Measurements from ENCODE around the gene ANXA6. TPM values are rescaled to one million over a fixed set of nuclear protein-coding genes. Genes with fewer than 3 reads are reported as not detected.

ANXA6 gene
- total and polyA plus RNA-seq, 2 donors (not counting 1 experiment from before 2014, with no cell fraction given) = 136 to 300 TPM

- no peaks in the 10 kb centered on the region for H3K9me3 Mint-ChIP-seq (ENCODE audit: insufficient read depth)
- no peak overlapping the region for H3K9ac ChIP-seq (ENCODE audit: low read length)
- intact Hi-C loops (cut with micrococcal nuclease) = loop anchor here (2.0 to 5.0 kb wide), 3 partner anchors 25 to 287 kb away; partner anchors contain the start of gene SLC36A1
- POLR2A ChIA-PET = no interaction called here
- H3K27me3 Mint-ChIP-seq = no peaks in the 10 kb centered on the region
- H4K20me1 ChIP-seq (ENCODE audit: control insufficient read depth, insufficient read depth, low read length, poor library complexity, severe bottlenecking) = no peaks in the 10 kb centered on the region
- H3K4me3 Mint-ChIP-seq = peak overlapping the region; percentile 40
- WGBS (ENCODE audit: insufficient coverage) = 66% methylated on average over 2 of the region's 9 CpGs
- no peaks in the 10 kb centered on the region for H3K36me3 ChIP-seq (replicated peaks in 1 of 2; ENCODE audit: control extremely low read depth in 1 of 2, control insufficient read depth in 1 of 2, extremely low read depth in 1 of 2, insufficient read depth in 2 of 2, low read length in 1 of 2)
- H3K79me2 ChIP-seq (ENCODE audit: control insufficient read depth, insufficient read depth, low read length) = peaks cover 95% of the 10 kb centered on the region
- peaks cover 47 to 59% of the 10 kb centered on the region in 2 donors for H3K4me1 ChIP-seq (ENCODE audit: control insufficient read depth in 2 of 2, insufficient read depth in 2 of 2, low read length in 2 of 2)
- peak overlapping the region; percentile 13 for H2AFZ ChIP-seq (ENCODE audit: insufficient read depth, low read depth, low read length, poor library complexity, severe bottlenecking)
- H3K27ac Mint-ChIP-seq = peak overlapping the region; percentile 57
- CTCF ChIA-PET = interaction anchor here (7.8 to 46.2 kb wide), 2 partner anchors 32 to 108 kb away, joined by 33 to 1701 read pairs; no protein-coding TSS in a partner anchor
- ATAC-seq (ENCODE audit: low read depth) (no peak), DNase-seq (no peak)
- no peak overlapping the region for H3K4me3 ChIP-seq (ENCODE audit: control extremely low read depth in 1 of 5, extremely low read depth in 1 of 5, insufficient read depth in 1 of 5, low read depth in 2 of 5, low read length in 4 of 5)
- H3K9me3 ChIP-seq (ENCODE audit: control extremely low read depth in 1 of 3, control insufficient read depth in 2 of 3, insufficient read depth in 1 of 3, low read length in 2 of 3) = no peaks in the 10 kb centered on the region
- H3K27ac ChIP-seq (ENCODE audit: low read length in 2 of 2) = no peak overlapping the region
- no peaks in the 10 kb centered on the region for H3K27me3 ChIP-seq (replicated peaks in 1 of 4; ENCODE audit: control extremely low read depth in 1 of 4, control insufficient read depth in 3 of 4, insufficient read depth in 4 of 4, low read length in 3 of 4)
- H3K4me2 ChIP-seq (replicated peaks; ENCODE audit: low read depth, low read length, poor library complexity, severe bottlenecking) = peak overlapping the region; percentile 27
- TF ChIP-seq EZH2 (IDR thresholded peaks at IDR 0.05; ENCODE audit: borderline replicate concordance, insufficient read depth, low read depth, low read length, poor library complexity, severe bottlenecking) = no peak
- no peak for TF ChIP-seq CTCF (IDR thresholded peaks at IDR 0.05)
- peaks cover 58% of the 10 kb centered on the region for H3K4me1 Mint-ChIP-seq
Observed at GRCh38 chr5:151159649-151160373, 2.2 kb upstream of the ANXA6 start.

- H3K36me3 ChIP-seq (replicated peaks in 1 of 2; ENCODE audit: control extremely low read depth in 1 of 2, control insufficient read depth in 1 of 2, extremely low read depth in 1 of 2, insufficient read depth in 2 of 2, low read length in 1 of 2) = peaks cover 0 to 14% of the 10 kb centered on the region in 2 experiments
- CTCF ChIA-PET = interaction anchor here (1.0 to 46.2 kb wide), 4 partner anchors 31 to 106 kb away, joined by 3 to 1701 read pairs (median 25); no protein-coding TSS in a partner anchor
- WGBS (ENCODE audit: insufficient coverage) = 5% methylated on average over 6 of the region's 6 CpGs
- peak overlapping the region; percentile 76 to 91 for H3K27ac ChIP-seq (ENCODE audit: low read length in 2 of 2)
- Mint-ChIP-seq H3K4me3 (peak overlapping the region; percentile 97), H3K27me3 (no peaks in the 10 kb centered on the region), H3K9me3 (ENCODE audit: insufficient read depth) (no peaks in the 10 kb centered on the region), H3K27ac (peak overlapping the region; percentile 97), H3K4me1 (peaks cover 67% of the 10 kb centered on the region)
- peak overlapping the region; percentile 82 for H2AFZ ChIP-seq (ENCODE audit: insufficient read depth, low read depth, low read length, poor library complexity, severe bottlenecking)
- DNase-seq (peak; percentile 62), ATAC-seq (ENCODE audit: low read depth) (no peak)
- H4K20me1 ChIP-seq (ENCODE audit: control insufficient read depth, insufficient read depth, low read length, poor library complexity, severe bottlenecking) = no peaks in the 10 kb centered on the region
- TF ChIP-seq CTCF (IDR thresholded peaks at IDR 0.05) = no peak
- TF ChIP-seq EZH2 (IDR thresholded peaks at IDR 0.05; ENCODE audit: borderline replicate concordance, insufficient read depth, low read depth, low read length, poor library complexity, severe bottlenecking) = no peak
- POLR2A ChIA-PET = interaction anchor here (0.9 to 3.0 kb wide), 4 partner anchors 33 to 94 kb away, joined by 3 to 25 read pairs (median 4); partner anchors contain the start of genes CCDC69 and GM2A
- no peaks in the 10 kb centered on the region for H3K9me3 ChIP-seq (ENCODE audit: control extremely low read depth in 1 of 3, control insufficient read depth in 2 of 3, insufficient read depth in 1 of 3, low read length in 2 of 3)
- peak overlapping the region; percentile 86 for H3K9ac ChIP-seq (ENCODE audit: low read length)
- peak overlapping the region; percentile 87 to 93 (median 89) for H3K4me3 ChIP-seq (ENCODE audit: control extremely low read depth in 1 of 5, extremely low read depth in 1 of 5, insufficient read depth in 1 of 5, low read depth in 2 of 5, low read length in 4 of 5)
- intact Hi-C loops (cut with micrococcal nuclease) = loop anchor here (5.0 kb wide), 2 partner anchors 54 to 289 kb away; partner anchors contain the start of gene SLC36A1
- H3K27me3 ChIP-seq (replicated peaks in 1 of 4; ENCODE audit: control extremely low read depth in 1 of 4, control insufficient read depth in 3 of 4, insufficient read depth in 4 of 4, low read length in 3 of 4) = no peaks in the 10 kb centered on the region
- H3K4me2 ChIP-seq (replicated peaks; ENCODE audit: low read depth, low read length, poor library complexity, severe bottlenecking) = peak overlapping the region; percentile 92
- H3K79me2 ChIP-seq (ENCODE audit: control insufficient read depth, insufficient read depth, low read length) = peaks cover 97% of the 10 kb centered on the region
- H3K4me1 ChIP-seq (ENCODE audit: control insufficient read depth in 2 of 2, insufficient read depth in 2 of 2, low read length in 2 of 2) = peaks cover 56 to 68% of the 10 kb centered on the region in 2 donors
Observed at GRCh38 chr5:151158287-151158661, 695 bp upstream of the ANXA6 start.

Data from B cell (primary cell).